ACC112 (cell line): Measurements from ENCODE around the gene COL18A1.

Experiments
- H2AFZ ChIP-seq: fragments of 200-600 bp; sonication (generic); one replicate; pipeline ENCODE4 v1.6.0; 2017; ENCODE audit warnings: antibody characterized with exemption, low read length; ENCODE audit not compliant: unreplicated experiment
- H3K27ac ChIP-seq: fragments of 200-600 bp; sonication (generic); 2 replicates; pipeline ENCODE4 v1.5.1; 2014; ENCODE audit warnings: low read depth, mild to moderate bottlenecking, antibody characterized with exemption, low read length, moderate library complexity
- H3K27me3 ChIP-seq: fragments of 200-600 bp; sonication (generic); 2 replicates; pipeline ENCODE4 v1.6.1; 2014; ENCODE audit warnings: mild to moderate bottlenecking, antibody characterized with exemption, low read length, moderate library complexity, mixed read lengths; ENCODE audit not compliant: insufficient read depth
- H3K36me3 ChIP-seq: fragments of 200-600 bp; sonication (generic); 2 replicates; pipeline ENCODE4 v1.6.1; 2016; ENCODE audit warnings: mild to moderate bottlenecking, antibody characterized with exemption, low read length, moderate library complexity, mixed read lengths; ENCODE audit not compliant: insufficient read depth
- H3K4me1 ChIP-seq: fragments of 200-600 bp; sonication (generic); one replicate; pipeline ENCODE4 v1.6.1; 2016; ENCODE audit warnings: low read length, mixed read lengths; ENCODE audit not compliant: insufficient read depth, unreplicated experiment, control insufficient read depth
- H3K4me3 ChIP-seq: fragments of 200-600 bp; sonication (generic); 2 replicates; pipeline ENCODE4 v1.5.1; 2014; ENCODE audit warnings: mild to moderate bottlenecking, low read depth, low read length
- H3K79me2 ChIP-seq: fragments of 200-600 bp; sonication (generic); one replicate; pipeline ENCODE4 v1.6.0; 2016; ENCODE audit warnings: low read length; ENCODE audit not compliant: control insufficient read depth, unreplicated experiment, insufficient read depth

COL18A1 gene

GRCh38 chr21:45410151-45410864, 5.3 kb downstream of the COL18A1 start:
- H3K36me3 ChIP-seq, result no peaks in the 10 kb centered on the region
- H3K27ac ChIP-seq, result no peak overlapping the region
- no peaks in the 10 kb centered on the region for H3K4me1 ChIP-seq
- H2AFZ ChIP-seq, result no peak overlapping the region
- no peaks in the 10 kb centered on the region for H3K79me2 ChIP-seq
- no peak overlapping the region for H3K4me3 ChIP-seq
- H3K27me3 ChIP-seq, result no peaks in the 10 kb centered on the region

- H3K4me1 ChIP-seq, result no peaks in the 10 kb centered on the region
- H3K27ac ChIP-seq, result no peak overlapping the region
- no peaks in the 10 kb centered on the region for H3K27me3 ChIP-seq
- H3K36me3 ChIP-seq, result no peaks in the 10 kb centered on the region
- H2AFZ ChIP-seq, result no peak overlapping the region
- no peaks in the 10 kb centered on the region for H3K79me2 ChIP-seq
- H3K4me3 ChIP-seq, result no peak overlapping the region
Measured at GRCh38 chr21:45410865-45411809, 6.2 kb downstream of the COL18A1 start.

- H2AFZ ChIP-seq, result no peak overlapping the region
- H3K4me3 ChIP-seq, result no peak overlapping the region
- no peak overlapping the region for H3K27ac ChIP-seq
- H3K27me3 ChIP-seq, result no peaks in the 10 kb centered on the region
- H3K36me3 ChIP-seq, result no peaks in the 10 kb centered on the region
- H3K4me1 ChIP-seq, result no peaks in the 10 kb centered on the region
- H3K79me2 ChIP-seq, result no peaks in the 10 kb centered on the region
Measured at GRCh38 chr21:45411810-45412206, 6.8 kb downstream of the COL18A1 start.

- no peak overlapping the region for H3K4me3 ChIP-seq
- H3K27ac ChIP-seq, result no peak overlapping the region
- no peaks in the 10 kb centered on the region for H3K79me2 ChIP-seq
- no peak overlapping the region for H2AFZ ChIP-seq
- no peaks in the 10 kb centered on the region for H3K27me3 ChIP-seq
- H3K4me1 ChIP-seq, result no peaks in the 10 kb centered on the region
- H3K36me3 ChIP-seq, result no peaks in the 10 kb centered on the region
Measured at GRCh38 chr21:45412491-45412890, 7.5 kb downstream of the COL18A1 start.

GRCh38 chr21:45412909-45413611, 8.1 kb downstream of the COL18A1 start:
- no peaks in the 10 kb centered on the region for H3K27me3 ChIP-seq
- no peaks in the 10 kb centered on the region for H3K36me3 ChIP-seq
- no peak overlapping the region for H3K27ac ChIP-seq
- no peak overlapping the region for H2AFZ ChIP-seq
- H3K4me3 ChIP-seq, result no peak overlapping the region
- H3K4me1 ChIP-seq, result no peaks in the 10 kb centered on the region
- no peaks in the 10 kb centered on the region for H3K79me2 ChIP-seq

- Histone ChIP-seq H3K4me1 (no peaks in the 10 kb centered on the region), H2AFZ (no peak overlapping the region), H3K27ac (no peak overlapping the region), H3K27me3 (no peaks in the 10 kb centered on the region), H3K36me3 (no peaks in the 10 kb centered on the region), H3K79me2 (no peaks in the 10 kb centered on the region), H3K4me3 (no peak overlapping the region)
Measured at GRCh38 chr21:45413922-45414321, 9.0 kb downstream of the COL18A1 start.

- H2AFZ ChIP-seq, result no peak overlapping the region
- H3K36me3 ChIP-seq, result no peaks in the 10 kb centered on the region
Measured at GRCh38 chr21:45414396-45415187, 9.6 kb downstream of the COL18A1 start.

GRCh38 chr21:45415188-45415942, 10.4 kb downstream of the COL18A1 start:
- H2AFZ ChIP-seq, result no peak overlapping the region
- H3K4me1 ChIP-seq, result no peaks in the 10 kb centered on the region
- no peaks in the 10 kb centered on the region for H3K79me2 ChIP-seq

More at GRCh38 chr21:45414396-45415187, 9.6 kb downstream of the COL18A1 start:
- no peaks in the 10 kb centered on the region for H3K27me3 ChIP-seq
- no peaks in the 10 kb centered on the region for H3K4me1 ChIP-seq
- no peak overlapping the region for H3K4me3 ChIP-seq
- H3K27ac ChIP-seq, result no peak overlapping the region
- no peaks in the 10 kb centered on the region for H3K79me2 ChIP-seq

GRCh38 chr21:45415943-45416611, 11.1 kb downstream of the COL18A1 start:
- Histone ChIP-seq H3K36me3 (no peaks in the 10 kb centered on the region), H3K4me3 (no peak overlapping the region), H3K4me1 (no peaks in the 10 kb centered on the region), H3K27me3 (no peaks in the 10 kb centered on the region), H3K79me2 (no peaks in the 10 kb centered on the region), H3K27ac (no peak overlapping the region), H2AFZ (no peak overlapping the region)

More at GRCh38 chr21:45415188-45415942, 10.4 kb downstream of the COL18A1 start:
- Histone ChIP-seq H3K27me3 (no peaks in the 10 kb centered on the region), H3K36me3 (no peaks in the 10 kb centered on the region), H3K4me3 (no peak overlapping the region), H3K27ac (no peak overlapping the region)
